HG03095 (cell line): ENCODE data around the gene IGFBPL1.
"Not testable (repeated sequence)": the region's sequence is repeated elsewhere in the genome, so short reads cannot be mapped to it uniquely, and the experiment has no call there.

Experiments used
- ATAC-seq: cut with Tn5 transposase; IDR thresholded peaks from one replicate; pipeline ENCODE4 v1.9.1; 2021; ENCODE audit warnings: moderate library complexity; ENCODE audit not compliant: unreplicated experiment

Gene IGFBPL1

GRCh38 chr9:38380872-38381534 lies 43.3 kb downstream of the IGFBPL1 start:
- ATAC-seq, result no peak

DNA sequence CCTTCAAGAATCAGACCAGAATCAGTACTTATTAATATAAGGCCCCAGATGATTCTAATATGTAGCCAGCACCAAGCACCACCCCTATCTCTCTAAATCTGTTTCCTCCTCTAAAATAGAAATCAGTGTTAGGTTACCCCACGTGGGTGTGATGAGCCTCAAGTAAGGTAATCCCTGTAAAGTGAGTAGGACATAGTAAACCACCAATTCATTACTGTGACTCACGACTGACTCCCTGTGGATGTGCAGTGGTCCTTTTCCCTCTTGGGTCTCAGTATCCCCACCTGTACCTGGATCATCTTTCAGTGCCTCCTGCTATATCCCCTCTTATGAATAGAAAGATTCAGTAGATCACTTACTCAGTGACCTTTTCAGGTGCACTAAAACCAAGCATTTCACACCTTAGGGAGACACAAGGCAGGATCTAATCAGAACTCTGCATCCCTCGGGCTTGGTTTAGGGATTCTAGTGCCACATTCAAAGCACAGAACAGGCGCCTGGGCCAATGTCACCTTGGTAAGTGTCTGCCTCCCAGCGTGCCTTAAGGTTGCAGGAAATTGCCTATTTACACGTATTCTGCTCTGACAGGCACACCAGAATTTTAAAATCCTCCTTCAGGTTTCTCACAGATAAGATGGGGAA lies 43.9 kb downstream of the IGFBPL1 start:
- no peak for ATAC-seq

DNA sequence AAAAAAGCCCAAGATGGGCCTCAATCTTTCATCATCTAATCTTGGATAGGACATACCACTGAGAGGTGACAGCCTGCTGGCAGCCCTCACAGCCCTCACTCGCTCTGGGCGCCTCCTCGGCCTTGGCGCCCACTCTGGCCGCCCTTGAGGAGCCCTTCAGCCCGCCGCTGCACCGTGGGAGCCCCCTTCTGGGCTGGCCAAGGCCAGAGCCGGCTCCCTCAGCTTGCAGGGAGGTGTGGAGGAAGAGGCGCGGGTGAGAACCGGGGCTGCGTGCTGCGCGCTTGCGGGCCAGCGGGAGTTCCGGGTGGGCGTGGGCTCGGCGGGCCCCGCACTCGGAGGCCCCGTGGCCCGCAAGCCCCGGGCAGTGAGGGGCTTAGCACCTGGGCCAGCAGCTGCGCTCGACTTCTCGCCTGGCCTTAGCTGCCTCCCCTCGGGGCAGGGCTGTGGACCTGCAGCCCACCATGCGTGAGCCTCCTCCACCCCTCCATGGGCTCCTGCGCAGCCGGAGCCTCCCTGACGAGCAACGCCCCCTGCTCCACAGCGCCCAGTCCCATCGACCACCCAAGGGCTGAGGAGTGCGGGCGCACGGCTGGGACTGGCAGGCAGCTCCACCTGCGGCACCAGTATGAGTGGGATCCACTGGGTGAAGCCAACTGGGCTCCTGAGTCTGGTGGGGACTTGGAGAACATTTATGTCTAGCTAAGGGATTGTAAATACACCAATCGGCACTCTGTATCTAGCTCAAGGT lies 46.7 kb downstream of the IGFBPL1 start:
- not testable (repeated sequence) for ATAC-seq

- ATAC-seq, result no peak
These were observed 48.1 kb downstream of the IGFBPL1 start for GRCh38 chr9:38376021-38376670.

- no peak for ATAC-seq
These were observed 48.7 kb downstream of the IGFBPL1 start for GRCh38 chr9:38375572-38375963.

GRCh38 chr9:38374847-38375571 lies 49.2 kb downstream of the IGFBPL1 start:
- ATAC-seq, result no peak

- ATAC-seq, result no peak
These were observed 50.6 kb downstream of the IGFBPL1 start for GRCh38 chr9:38373679-38374078.

GRCh38 chr9:38372762-38373619 lies 51.3 kb downstream of the IGFBPL1 start:
- no peak for ATAC-seq

DNA sequence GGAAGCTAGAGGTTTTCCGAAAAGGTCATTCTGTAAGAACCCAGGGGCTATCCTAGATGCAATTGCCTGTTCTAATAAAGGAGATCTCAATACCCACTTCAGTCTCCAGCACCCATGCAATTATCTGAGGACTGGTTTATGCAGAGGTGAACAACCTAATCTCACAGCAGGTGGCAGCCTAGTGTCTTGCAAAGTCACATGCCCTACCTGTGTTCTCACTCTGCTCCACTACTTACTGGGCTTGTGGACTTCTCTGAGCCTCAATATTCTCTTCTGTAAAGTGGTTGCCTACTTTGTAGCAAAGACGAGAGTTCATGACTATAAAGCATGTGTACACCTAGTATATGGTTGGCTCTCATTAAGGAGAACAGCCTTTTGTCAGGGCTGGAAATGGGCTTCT lies 52.8 kb downstream of the IGFBPL1 start:
- ATAC-seq, result peak; percentile 49

DNA sequence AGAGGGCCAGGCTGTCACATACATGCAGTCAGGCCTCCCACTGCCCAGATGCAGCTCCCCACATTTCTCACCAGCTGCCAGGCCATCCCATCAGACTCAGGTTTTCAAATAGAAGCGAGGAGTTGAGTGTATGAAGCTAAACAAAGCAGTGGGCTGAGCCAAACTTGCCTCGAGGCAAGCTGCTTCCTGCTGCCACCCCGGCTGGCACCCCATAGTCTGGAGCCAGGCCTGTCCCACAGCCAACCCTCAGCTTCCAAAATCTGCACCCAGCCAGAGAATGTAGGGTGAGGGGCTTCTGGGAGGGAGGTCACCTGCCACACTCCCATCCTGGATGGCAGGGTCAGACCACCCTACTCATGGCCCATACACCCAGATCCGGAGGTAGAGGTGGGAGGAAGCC lies 54.1 kb downstream of the IGFBPL1 start:
- ATAC-seq, result no peak

GRCh38 chr9:38368731-38369130 lies 55.5 kb downstream of the IGFBPL1 start:
- ATAC-seq, result no peak

GRCh38 chr9:38367898-38368297 lies 56.4 kb downstream of the IGFBPL1 start:
- no peak for ATAC-seq

DNA sequence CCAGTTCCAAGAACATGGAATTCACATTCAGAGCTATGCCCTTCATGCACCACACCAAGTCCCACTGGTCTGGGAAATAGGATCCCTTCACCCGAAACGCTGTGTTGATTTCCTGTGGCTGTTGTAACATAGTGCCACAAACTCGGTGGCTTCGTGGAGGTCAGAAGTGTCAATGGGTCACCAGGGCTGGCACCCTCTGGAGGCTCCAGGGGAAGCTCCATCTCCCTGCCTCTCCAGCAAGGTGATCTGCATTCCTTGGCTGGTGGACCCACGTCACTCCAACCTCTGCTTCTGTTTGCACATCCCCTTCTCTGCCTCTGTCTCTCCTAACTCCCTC lies 60.7 kb downstream of the IGFBPL1 start:
- ATAC-seq, result no peak

GRCh38 chr9:38362852-38363588 lies 61.2 kb downstream of the IGFBPL1 start:
- peak; percentile 52 for ATAC-seq

DNA sequence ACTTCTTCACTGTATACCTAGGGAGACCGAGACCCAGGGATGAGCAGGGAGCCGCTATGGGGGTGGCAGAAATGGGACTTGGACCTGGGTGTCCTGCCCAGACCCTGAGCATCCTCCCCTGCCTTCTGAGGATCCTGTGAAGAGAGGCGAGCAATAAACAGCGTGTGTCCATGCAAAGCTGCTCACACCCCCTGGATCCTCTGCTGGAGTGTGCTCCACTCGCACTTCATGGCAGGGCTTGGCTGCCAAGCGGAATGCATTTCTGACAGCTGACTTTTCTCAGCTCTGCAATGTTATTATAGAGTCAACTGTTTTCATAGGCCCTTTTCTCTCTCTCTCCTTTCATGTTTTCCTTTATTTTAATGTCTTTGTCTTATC lies 62.8 kb downstream of the IGFBPL1 start:
- no peak for ATAC-seq

DNA sequence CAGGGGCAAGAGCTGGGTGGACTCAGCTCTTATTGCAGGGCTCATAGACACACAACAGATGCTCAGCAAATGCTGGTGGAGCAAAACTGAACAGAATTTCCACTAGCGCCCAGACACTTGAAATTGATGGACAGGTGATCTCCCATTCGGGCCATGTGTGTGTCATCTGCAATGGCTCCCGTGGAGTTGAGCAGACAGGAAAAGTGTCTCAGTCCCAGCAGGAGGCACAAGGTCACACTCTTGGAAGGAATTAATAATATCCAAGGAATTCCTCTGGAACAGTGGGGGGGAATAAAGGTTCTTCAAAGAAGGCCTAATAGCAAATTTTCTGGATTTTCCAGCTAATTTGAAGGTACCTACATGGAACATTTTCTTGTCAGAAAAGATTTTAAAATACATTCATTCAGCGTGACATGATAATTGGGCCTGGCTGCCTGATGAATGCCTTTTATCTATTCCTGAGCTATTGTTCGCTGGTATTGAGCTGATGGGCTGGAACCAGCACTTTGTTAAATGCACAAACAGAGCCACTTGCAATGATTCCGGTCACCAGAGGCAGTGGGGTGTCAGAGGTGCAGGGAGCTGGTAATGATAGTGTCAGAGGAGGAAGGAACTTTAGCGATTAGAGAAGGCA lies 63.3 kb downstream of the IGFBPL1 start:
- ATAC-seq, result no peak

DNA sequence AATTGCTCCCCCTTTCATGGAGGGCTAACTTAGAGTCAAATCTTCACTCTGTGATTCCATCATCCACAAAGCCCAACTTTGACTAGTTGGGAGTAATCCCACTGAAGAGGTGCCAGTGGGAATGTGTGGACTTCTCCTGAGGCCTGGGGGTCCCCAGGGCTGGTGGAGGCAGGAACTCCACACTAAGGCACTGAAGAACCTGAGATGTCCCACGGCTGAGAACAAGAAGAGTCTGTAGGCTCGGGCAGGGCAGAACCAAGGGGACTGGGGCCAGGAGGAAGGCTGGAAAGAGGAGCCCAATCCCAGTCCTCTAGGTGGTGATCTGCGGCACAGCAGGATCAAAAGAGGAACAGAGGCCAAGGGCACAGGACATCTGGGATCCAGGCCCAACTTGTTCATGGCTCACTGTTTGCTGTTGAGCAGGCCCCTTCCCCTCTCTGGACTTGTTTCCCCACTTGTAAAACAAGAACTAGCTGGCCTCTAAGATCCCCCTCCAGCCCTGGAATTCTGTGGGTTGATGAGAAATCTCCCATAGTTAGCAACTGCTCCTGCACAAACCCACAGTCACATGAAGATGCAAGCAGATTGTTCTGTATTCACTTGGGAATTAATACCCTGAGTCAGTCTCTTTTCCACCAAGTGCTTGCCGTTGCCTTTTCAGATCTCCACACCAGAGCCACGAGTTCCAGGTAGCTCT lies 64.4 kb downstream of the IGFBPL1 start:
- ATAC-seq, result no peak

DNA sequence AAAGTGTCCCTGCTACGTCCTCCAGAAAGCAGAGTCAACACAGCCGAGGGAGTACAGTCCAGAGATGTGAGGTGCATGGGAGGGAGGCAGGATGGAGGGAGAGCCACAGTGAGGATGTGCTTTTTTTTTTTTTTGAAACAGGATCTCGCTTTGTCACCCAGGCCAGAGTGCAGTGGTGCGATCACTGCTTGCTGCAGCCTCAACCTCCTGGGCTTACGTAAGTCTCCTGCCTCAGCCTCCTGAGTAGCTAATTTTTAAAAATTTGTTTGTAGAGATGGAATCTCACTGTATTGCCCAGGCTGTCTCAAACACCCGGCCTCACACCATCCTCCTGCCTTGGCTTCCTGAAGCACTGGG lies 65.0 kb downstream of the IGFBPL1 start:
- no peak for ATAC-seq
